NCI-H2029 (cell line): ENCODE measurements around the gene COX8C.
"Not testable (repeated sequence)": the region's sequence is repeated elsewhere in the genome, so short reads cannot be mapped to it uniquely, and the experiment has no call there.

Experiments used
- DNase-seq: peaks from one replicate; lab custom pipeline; 2025; lab: John Stamatoyannopoulos, UW

The COX8C gene

DNA sequence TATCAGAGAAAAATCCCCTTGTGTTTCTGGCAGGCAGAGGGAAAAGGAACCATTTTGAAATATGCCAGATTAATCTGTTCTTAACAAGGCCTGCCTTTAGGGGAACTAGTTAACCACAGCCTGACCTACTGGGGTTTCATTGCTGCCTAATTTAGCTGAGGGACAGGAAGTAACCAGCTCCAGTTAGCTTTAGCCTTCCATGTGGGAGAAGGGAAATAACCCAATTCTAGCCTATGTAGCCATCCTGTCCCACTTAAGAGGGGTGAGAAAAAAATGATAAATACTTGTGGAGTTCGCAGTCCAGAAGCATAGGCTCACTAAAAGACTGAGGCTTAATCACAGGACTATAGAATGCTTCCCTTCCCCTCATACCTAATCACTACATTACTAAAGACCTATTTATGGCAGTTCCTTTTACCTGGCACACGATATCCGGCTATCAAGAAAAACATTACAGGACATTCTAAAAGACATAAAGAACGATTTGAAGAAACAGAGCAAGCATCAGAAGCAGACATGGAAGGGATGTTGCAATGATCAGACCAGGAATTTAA, 22.8 kb downstream of the COX8C start:
- no peak for DNase-seq

DNA sequence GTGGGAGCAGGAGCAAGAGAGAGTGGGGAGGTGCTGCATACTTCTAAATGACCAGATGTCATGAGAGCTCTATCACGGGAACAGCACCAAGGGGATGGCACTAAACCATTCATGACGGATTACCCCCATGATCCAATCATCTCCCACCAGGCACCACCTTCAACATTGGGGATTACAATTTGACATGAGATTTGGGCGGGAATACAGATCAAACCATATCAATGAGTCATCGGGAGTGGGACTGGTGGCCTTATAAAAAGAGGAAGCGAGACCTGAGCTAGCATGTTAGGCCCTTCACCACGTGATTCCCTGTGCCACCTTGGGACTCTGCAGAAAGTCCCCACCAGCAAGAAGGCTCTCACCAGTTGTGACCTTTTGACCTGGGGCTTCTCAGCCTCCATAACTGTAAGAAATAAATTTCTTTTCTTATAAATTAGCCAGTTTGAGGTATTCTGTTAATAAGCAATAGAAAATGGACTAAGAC, 28.7 kb downstream of the COX8C start:
- DNase-seq: no peak

DNA sequence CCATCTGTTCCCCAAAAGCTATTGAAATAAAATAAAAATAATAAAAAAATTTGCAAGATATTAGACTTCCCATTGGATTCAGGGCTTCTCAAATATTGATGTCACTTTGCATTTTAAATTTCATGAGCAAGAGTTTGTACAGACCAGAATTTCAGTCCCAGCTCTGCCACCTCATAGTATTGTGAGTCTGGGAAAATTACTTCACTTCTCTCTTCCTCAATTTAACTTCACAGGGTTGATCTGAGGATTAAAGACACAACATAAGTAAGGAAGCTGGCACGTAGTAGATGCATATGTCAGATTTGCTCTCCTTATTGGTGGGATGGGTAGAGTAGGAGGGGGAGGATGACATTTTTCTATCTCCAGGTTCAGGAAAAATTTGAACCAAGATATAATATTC, 32.8 kb downstream of the COX8C start:
- no peak for DNase-seq

DNA sequence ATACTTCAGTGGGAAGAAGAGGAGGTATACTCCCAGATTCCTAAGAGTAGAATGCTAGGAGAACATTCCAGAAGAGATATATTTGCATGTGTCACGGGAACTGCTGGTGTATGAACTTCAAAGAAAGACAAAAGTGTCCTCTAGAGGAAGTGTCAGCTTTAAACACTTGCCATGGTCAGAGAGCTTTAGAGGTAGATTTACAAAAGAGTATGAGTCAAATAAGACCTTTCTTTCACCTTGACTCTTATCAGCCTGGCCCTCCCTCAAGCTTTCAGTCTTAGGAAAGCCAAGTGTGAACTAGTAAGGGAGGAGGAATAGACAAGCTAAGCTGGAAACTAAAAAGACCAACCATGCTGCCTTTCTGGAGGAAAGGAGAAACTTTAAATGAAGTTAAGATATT, 34.7 kb downstream of the COX8C start:
- no peak for DNase-seq

DNA sequence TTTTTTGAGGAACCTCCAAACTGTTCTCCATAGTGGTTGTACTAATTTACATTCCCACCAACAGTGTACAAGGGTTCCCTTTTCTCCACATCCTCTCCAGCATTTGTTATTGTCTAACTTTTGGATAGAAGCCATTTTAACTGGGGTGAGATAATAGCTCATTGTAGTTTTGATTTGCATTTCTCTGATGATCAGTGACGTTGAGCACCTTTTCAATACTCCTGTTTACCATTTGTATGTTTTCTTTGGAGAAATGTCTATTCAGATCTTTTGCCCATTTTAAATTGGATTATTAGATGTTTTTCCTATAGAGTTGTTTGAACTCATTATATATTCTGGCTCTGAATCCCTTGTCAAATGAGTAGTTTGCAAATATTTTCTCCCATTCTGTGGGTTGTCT, 37.3 kb downstream of the COX8C start:
- DNase-seq: not testable (repeated sequence)

DNA sequence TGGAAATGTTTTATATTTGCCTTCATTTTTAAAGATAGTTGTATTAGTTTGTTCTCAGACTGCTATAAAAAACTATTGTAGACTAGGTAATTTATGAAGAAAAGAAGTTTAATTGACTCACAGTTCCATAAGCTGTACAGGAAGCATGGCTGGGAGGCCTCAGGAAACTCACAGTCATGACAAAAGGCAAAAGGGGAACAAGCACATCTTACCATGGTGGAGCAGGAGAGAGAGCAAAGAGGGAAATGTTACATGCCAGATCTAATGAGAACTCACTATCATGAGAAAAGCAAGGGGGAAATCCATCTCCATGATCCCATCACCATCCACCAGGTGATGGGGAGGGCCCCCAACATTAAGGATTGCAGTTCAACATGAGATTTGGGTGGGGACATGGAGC, 48.2 kb downstream of the COX8C start:
- no peak for DNase-seq

DNA sequence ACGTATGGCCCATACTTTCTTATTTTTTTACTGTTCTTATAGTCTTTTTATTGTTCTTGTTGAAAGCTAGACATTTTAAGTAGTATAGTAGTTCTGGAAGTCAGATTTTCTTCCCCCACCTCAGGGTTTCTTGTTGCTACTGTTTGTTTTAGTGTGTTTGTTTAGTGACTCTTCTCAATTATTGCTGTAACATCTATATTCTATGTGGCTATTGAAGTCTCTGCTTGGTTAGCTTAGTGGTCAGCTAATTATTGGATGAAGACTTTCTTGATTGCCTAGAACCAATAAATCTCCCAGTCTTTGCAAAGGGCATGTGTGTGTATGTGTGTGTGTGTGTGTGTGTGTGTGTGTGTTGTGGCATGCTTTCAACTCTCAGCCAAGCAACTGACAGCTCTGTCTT, 49.5 kb downstream of the COX8C start:
- no peak for DNase-seq
